GM23248 (cell line): ENCODE data around the gene ZNF776. TPM values are rescaled to one million over a fixed set of nuclear protein-coding genes. Genes with fewer than 3 reads are reported as not detected.
A peak's percentile ranks its signal among the peaks of the same experiment; 100 is the strongest.
"Not testable (repeated sequence)": the region's sequence is repeated elsewhere in the genome, so short reads cannot be mapped to it uniquely, and the experiment has no call there.

Source experiments
- DNase-seq: peaks from one replicate; pipeline ENCODE4 v3.0.0-alpha.2; 2015
- H2AFZ ChIP-seq: fragments of 200-600 bp; sonication (generic); 2 replicates; pipeline ENCODE4 v1.6.1; 2016; ENCODE audit warnings: antibody characterized with exemption
- H3F3A ChIP-seq: fragments of 200-600 bp; sonication (generic); 2 replicates; pipeline ENCODE4 v1.6.1; 2016; ENCODE audit warnings: mild to moderate bottlenecking, antibody characterized with exemption, mixed run types; ENCODE audit not compliant: insufficient read depth
- H3K27ac ChIP-seq: fragments of 200-600 bp; sonication (generic); 2 replicates; pipeline ENCODE4 v1.5.1; 2016; ENCODE audit warnings: mild to moderate bottlenecking
- H3K27me3 ChIP-seq: fragments of 200-600 bp; sonication (generic); replicated peaks from 2 replicates; pipeline ENCODE4 v1.6.1; 2016; ENCODE audit warnings: mild to moderate bottlenecking; ENCODE audit not compliant: insufficient read depth
- H3K36me3 ChIP-seq: fragments of 200-600 bp; sonication (generic); 2 replicates; pipeline ENCODE4 v1.6.1; 2016; ENCODE audit warnings: low read depth, mild to moderate bottlenecking
- H3K4me1 ChIP-seq: fragments of 200-600 bp; sonication (generic); 2 replicates; pipeline ENCODE4 v1.6.1; 2016; ENCODE audit warnings: mild to moderate bottlenecking; ENCODE audit not compliant: insufficient read depth
- H3K4me2 ChIP-seq: fragments of 200-600 bp; sonication (generic); one replicate; pipeline ENCODE4 v1.6.1; 2016; ENCODE audit warnings: mild to moderate bottlenecking; ENCODE audit not compliant: unreplicated experiment
- H3K4me3 ChIP-seq: fragments of 200-600 bp; sonication (generic); 2 replicates; pipeline ENCODE4 v1.5.1; 2016; ENCODE audit warnings: mild to moderate bottlenecking
- H3K79me2 ChIP-seq: fragments of 200-600 bp; sonication (generic); 2 replicates; pipeline ENCODE4 v1.6.1; 2016; ENCODE audit warnings: mild to moderate bottlenecking; ENCODE audit not compliant: insufficient read depth
- H3K9ac ChIP-seq: fragments of 200-600 bp; sonication (generic); 2 replicates; pipeline ENCODE4 v1.6.1; 2016; ENCODE audit warnings: mild to moderate bottlenecking
- H3K9me2 ChIP-seq: fragments of 200-600 bp; sonication (generic); 2 replicates; pipeline ENCODE4 v1.6.1; 2016; ENCODE audit warnings: mixed run types, mild to moderate bottlenecking, moderate library complexity; ENCODE audit not compliant: insufficient read depth
- H3K9me3 ChIP-seq: fragments of 200-600 bp; sonication (generic); one replicate; pipeline ENCODE4 v1.6.1; 2017; ENCODE audit warnings: low read depth
- H4K20me1 ChIP-seq: fragments of 200-600 bp; sonication (generic); 2 replicates; pipeline ENCODE4 v1.6.0; 2016; ENCODE audit not compliant: insufficient read depth
- EZH2 ChIP-seq: fragments of 200-600 bp; sonication (generic); IDR thresholded peaks from 2 replicates; pipeline ENCODE4 v1.6.1; 2018; ENCODE audit warnings: antibody characterized with exemption, mild to moderate bottlenecking; ENCODE audit not compliant: insufficient read depth, poor library complexity, severe bottlenecking
- EZH2phosphoT487 ChIP-seq: fragments of 200-600 bp; sonication (generic); IDR thresholded peaks from 2 replicates; pipeline ENCODE4 v1.6.1; 2018; ENCODE audit warnings: antibody characterized with exemption, moderate library complexity, mild to moderate bottlenecking, low read depth; ENCODE audit not compliant: insufficient read depth
- WGBS, 2 experiments: methylation state at CpG; one replicate each; pipeline ENCODE4 v1.1.6; 2015 to 2017; ENCODE audit warnings: low lambda C conversion rate in 2 of 2, low coverage in 1 of 2; ENCODE audit errors: missing lambda C conversion rate in 2 of 2; 5-methylcytosine and 5-hydroxymethylcytosine counted together
- in situ Hi-C: fragments of 300-500 bp; cut with MboI; formaldehyde crosslinking; loops from 2 replicates; pipeline ENCODE4 v1.15.0; 2020
- polyA plus RNA-seq: library from polyadenylated mRNA; unstranded; fragments of >200 nt; fragmentation: Nextera tagmentation; extraction: Ambion mirVana; gene quantifications from 2 replicates; pipeline ENCODE4 v1.2.1, GENCODE V29; 2016
- total RNA-seq: library from RNA; depleted of rRNA; stranded (reverse); fragments of >200 nt; shearing (Covaris generic); gene quantifications from 2 replicates; pipeline ENCODE4 v1.2.3, GENCODE V29; 2014

Gene ZNF776
- total and polyA plus RNA-seq, 2 experiments from 2014 or later, result 3.9 to 6.7 TPM

GRCh38 chr19:57720878-57721277 lies 25.7 kb upstream of the ZNF776 start:
- in situ Hi-C loops, result no loop called here
- Histone ChIP-seq H3K9me2 (no peaks in the 10 kb centered on the region), H3F3A (0 out of 2 replicates have a peak, but pooled peaks cover 6% of the 10 kb centered on the region), H3K27me3 (no peaks in the 10 kb centered on the region), H3K4me2 (no peak overlapping the region), H4K20me1 (no peaks in the 10 kb centered on the region), H3K27ac (no peak overlapping the region), H3K9me3 (no peaks in the 10 kb centered on the region), H3K79me2 (peaks cover 26% of the 10 kb centered on the region), H3K9ac (no peak overlapping the region), H2AFZ (no peak overlapping the region), H3K4me3 (no peak overlapping the region), H3K4me1 (no peaks in the 10 kb centered on the region), H3K36me3 (peaks cover 23% of the 10 kb centered on the region)
- DNase-seq, result no peak
- 97 to 98% methylated on average over 10 of the region's 10 CpGs for WGBS, 2 experiments
- no peak for TF ChIP-seq EZH2
- TF ChIP-seq EZH2phosphoT487, result no peak

- H4K20me1 ChIP-seq, H3K36me3 ChIP-seq, H3K4me1 ChIP-seq, H3K4me3 ChIP-seq, H3K9me2 ChIP-seq, H3K79me2 ChIP-seq, H3K9ac ChIP-seq, H3F3A ChIP-seq, H3K27me3 ChIP-seq, H3K4me2 ChIP-seq, H3K27ac ChIP-seq, in situ Hi-C loops, H3K9me3 ChIP-seq: not testable (repeated sequence)
- whole genome bisulfite sequencing, 2 experiments, result 1 to 5% methylated on average over 10 of the region's 10 CpGs
- peak overlapping the region; percentile 78 for H2AFZ ChIP-seq
- peak; percentile 71 for DNase-seq
These were observed 8.3 kb upstream of the ZNF776 start for GRCh38 chr19:57738320-57738719.

- H3K9me3 ChIP-seq, H3K4me2 ChIP-seq, H3K4me3 ChIP-seq, H3K4me1 ChIP-seq, H3K9ac ChIP-seq, H3K36me3 ChIP-seq, DNase-seq, H3K79me2 ChIP-seq, H3F3A ChIP-seq, H3K27me3 ChIP-seq, H4K20me1 ChIP-seq, H3K9me2 ChIP-seq, in situ Hi-C loops, H3K27ac ChIP-seq: not testable (repeated sequence)
- 95 to 97% methylated on average over 7 of the region's 7 CpGs for WGBS, 2 experiments
- H2AFZ ChIP-seq, result peak overlapping the region; percentile 78
These were observed 7.8 kb upstream of the ZNF776 start for GRCh38 chr19:57738770-57739169.

GRCh38 chr19:57747472-57747807 lies 825 bp downstream of the ZNF776 start:
- peaks cover 22% of the 10 kb centered on the region for H3K36me3 ChIP-seq
- TF ChIP-seq EZH2phosphoT487 (no peak), EZH2 (no peak)
- H3K9me2 ChIP-seq, result no peaks in the 10 kb centered on the region
- H3K27me3 ChIP-seq, result no peaks in the 10 kb centered on the region
- H3K4me2 ChIP-seq, result peak overlapping the region; percentile 91
- peaks cover 5% of the 10 kb centered on the region; the same call in 1 of the 2 replicates for H4K20me1 ChIP-seq
- H2AFZ ChIP-seq, result peak overlapping the region; percentile 95
- peak overlapping the region; percentile 88 for H3K9ac ChIP-seq
- H3K4me3 ChIP-seq, result peak overlapping the region; percentile 88
- no peaks in the 10 kb centered on the region for H3F3A ChIP-seq
- DNase-seq, result peak; percentile 16
- no peaks in the 10 kb centered on the region for H3K9me3 ChIP-seq
- in situ Hi-C loops, result no loop called here
- no peak overlapping the region for H3K27ac ChIP-seq
- H3K4me1 ChIP-seq, result peaks cover 14% of the 10 kb centered on the region
- peaks cover 56% of the 10 kb centered on the region for H3K79me2 ChIP-seq
- WGBS, 2 experiments, result 52 to 57% methylated on average over 6 of the region's 6 CpGs

- peaks cover 62% of the 10 kb centered on the region for H3K79me2 ChIP-seq
- H3K27me3 ChIP-seq, result no peaks in the 10 kb centered on the region
- 98 to 99% methylated on average over 3 of the region's 3 CpGs for WGBS, 2 experiments
- H2AFZ ChIP-seq, result no peak overlapping the region
- peak overlapping the region; percentile 88 for H3K4me3 ChIP-seq
- H4K20me1 ChIP-seq, result peaks cover 9% of the 10 kb centered on the region; the same call in 1 of the 2 replicates
- no peaks in the 10 kb centered on the region for H3K9me3 ChIP-seq
- DNase-seq, result no peak
- TF ChIP-seq EZH2 (no peak), EZH2phosphoT487 (no peak)
- no peaks in the 10 kb centered on the region for H3K9me2 ChIP-seq
- H3K27ac ChIP-seq, result no peak overlapping the region
- peak overlapping the region; percentile 88 for H3K9ac ChIP-seq
- peak overlapping the region; percentile 91 for H3K4me2 ChIP-seq
- in situ Hi-C loops, result no loop called here
- no peaks in the 10 kb centered on the region for H3F3A ChIP-seq
- peaks cover 14% of the 10 kb centered on the region for H3K4me1 ChIP-seq
- H3K36me3 ChIP-seq, result peaks cover 28% of the 10 kb centered on the region
These were observed 1.4 kb downstream of the ZNF776 start for GRCh38 chr19:57748029-57748428.
